Measurements from ENCODE around the gene NTMT1. TPM values are rescaled to one million over a fixed set of nuclear protein-coding genes. Genes with fewer than 3 reads are reported as not detected.

The NTMT1 gene
- total and polyA plus RNA-seq, 4 donors, result 14.3 to 54.7 (median 33.2) TPM

DNA sequence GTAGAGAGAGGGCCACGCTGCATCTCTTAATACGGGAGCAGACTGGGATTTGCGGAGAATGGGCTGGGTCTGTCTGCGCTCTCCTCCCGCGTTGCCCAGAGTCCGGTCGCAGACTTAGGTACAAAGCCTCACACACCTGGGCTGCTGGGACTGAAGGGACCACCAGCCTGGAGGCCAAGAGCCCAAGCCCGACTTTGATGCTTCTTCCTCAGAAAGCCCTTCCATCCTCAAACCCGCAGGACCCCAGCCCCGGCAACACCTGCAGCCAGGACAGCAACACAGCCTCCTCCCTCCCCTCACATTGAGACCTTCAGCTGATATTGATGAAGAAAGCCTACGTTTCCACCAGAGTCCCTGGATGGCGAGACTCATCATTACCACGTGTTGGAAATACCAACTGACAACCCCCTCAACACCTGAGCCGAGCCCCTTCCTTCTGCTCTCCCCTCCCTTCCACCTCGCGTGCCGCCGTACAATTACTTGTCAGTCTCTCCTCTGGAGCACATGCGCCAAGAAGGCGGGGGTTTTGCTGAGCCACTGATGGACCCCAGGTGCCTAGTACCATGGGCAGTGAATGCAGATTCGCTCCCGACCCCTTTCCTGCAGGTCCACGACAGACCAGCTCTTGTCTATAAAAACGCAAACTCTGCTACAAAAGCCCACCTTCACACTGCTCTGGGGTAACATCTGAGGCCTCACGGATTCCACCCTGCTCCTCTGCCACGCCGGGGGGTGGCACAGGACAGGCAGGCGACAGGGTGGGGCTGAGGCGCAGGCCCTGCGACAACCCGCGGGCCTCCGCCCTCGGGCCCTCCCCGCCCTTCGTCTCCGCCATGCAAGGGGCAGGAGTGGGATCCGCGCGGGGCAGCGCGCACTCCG, 15.1 kb downstream of the NTMT1 start:
- 18 to 27% methylated on average over 38 to 44 of the region's 44 CpGs for WGBS, 2 donors
- no peak for DNase-seq
- no peak for ATAC-seq (ENCODE audit: insufficient read depth, low FRiP score)
- Histone ChIP-seq H3K27ac (ENCODE audit: low read depth in 1 of 2, low read length in 1 of 2) (peak overlapping the region in 1 of 2 donors; percentile 92), H3K9ac (ENCODE audit: insufficient read depth in 1 of 2, low read length in 2 of 2) (peak overlapping the region in 1 of 2 donors; percentile 27), H3K27me3 (ENCODE audit: control insufficient read depth in 3 of 3, insufficient read depth in 3 of 3, low read length in 2 of 3) (no peaks in the 10 kb centered on the region), H3K9me3 (ENCODE audit: control insufficient read depth in 4 of 4, insufficient read depth in 3 of 4, low read length in 3 of 4) (no peaks in the 10 kb centered on the region), H3K36me3 (ENCODE audit: control insufficient read depth in 4 of 4, insufficient read depth in 4 of 4, low read length in 4 of 4) (peaks cover 4 to 27% (median 18%) of the 10 kb centered on the region in 4 donors), H3K4me1 (ENCODE audit: control insufficient read depth in 5 of 5, insufficient read depth in 5 of 5, low read length in 5 of 5) (peaks cover 5 to 20% (median 12%) of the 10 kb centered on the region in 5 donors), H3K4me3 (peak overlapping the region; percentile 90)
- TF ChIP-seq, protein P1, sequence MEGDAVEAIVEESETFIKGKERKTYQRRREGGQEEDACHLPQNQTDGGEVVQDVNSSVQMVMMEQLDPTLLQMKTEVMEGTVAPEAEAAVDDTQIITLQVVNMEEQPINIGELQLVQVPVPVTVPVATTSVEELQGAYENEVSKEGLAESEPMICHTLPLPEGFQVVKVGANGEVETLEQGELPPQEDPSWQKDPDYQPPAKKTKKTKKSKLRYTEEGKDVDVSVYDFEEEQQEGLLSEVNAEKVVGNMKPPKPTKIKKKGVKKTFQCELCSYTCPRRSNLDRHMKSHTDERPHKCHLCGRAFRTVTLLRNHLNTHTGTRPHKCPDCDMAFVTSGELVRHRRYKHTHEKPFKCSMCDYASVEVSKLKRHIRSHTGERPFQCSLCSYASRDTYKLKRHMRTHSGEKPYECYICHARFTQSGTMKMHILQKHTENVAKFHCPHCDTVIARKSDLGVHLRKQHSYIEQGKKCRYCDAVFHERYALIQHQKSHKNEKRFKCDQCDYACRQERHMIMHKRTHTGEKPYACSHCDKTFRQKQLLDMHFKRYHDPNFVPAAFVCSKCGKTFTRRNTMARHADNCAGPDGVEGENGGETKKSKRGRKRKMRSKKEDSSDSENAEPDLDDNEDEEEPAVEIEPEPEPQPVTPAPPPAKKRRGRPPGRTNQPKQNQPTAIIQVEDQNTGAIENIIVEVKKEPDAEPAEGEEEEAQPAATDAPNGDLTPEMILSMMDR (IDR thresholded peaks at IDR 0.05; ENCODE audit: control extremely low read depth, extremely low read depth), result no peak

DNA sequence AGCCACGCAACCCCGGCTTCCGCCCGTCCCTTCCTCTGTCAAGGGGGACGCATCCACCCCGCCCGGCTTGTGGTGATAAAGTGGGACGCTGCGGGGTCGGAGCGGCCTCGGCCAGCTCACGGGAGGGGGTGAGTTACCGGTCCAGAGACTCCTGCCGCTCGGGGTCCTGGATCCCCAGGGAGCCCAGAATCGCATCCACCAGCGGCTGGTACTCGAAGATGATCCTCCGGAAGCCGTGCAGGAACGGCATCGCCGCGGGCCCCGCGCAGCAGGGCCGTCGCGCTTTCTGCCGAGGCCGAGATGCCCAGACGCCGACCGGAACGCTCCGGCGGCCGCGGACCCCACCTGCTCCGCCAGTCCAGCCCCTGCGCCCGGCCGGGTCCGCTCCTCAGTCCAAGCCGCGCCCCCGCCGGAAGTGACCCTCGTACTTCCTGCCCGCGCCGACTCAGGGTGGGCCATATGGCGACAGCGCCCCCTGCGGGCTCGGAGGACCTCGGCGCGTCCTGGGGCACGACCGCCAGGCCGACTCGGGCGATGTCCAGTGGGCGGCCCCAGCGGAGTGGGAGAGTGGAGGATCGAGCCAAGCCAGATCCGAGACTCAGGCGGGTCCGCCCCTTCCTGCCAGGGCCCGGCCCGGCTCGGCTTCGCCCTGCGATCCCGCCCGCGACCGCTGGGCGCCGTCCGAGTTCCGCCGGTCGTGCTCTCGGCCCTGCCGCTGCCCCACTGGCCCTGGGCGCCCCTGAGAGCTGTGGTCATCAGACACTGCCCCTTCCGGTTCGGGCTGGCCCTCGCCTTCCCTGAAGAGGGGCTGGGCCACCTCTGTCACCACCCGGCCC, 16.0 kb downstream of the NTMT1 start, which contains the start of gene ASB6:
Gene ASB6, minus strand, starts transcription at position 402 of the 836 bp plus-strand sequence. Its CDS starts 152 bp downstream, at position 250.
- H3K36me3 ChIP-seq (ENCODE audit: control insufficient read depth in 4 of 4, insufficient read depth in 4 of 4, low read length in 4 of 4), result peaks cover 4 to 23% (median 17%) of the 10 kb centered on the region in 4 donors
- peak; percentile 96 for ATAC-seq (ENCODE audit: insufficient read depth, low FRiP score)
- WGBS, 2 donors, result 0 to 1% methylated on average over 71 to 93 of the region's 93 CpGs
- H3K27me3 ChIP-seq (ENCODE audit: control insufficient read depth in 3 of 3, insufficient read depth in 3 of 3, low read length in 2 of 3), result no peaks in the 10 kb centered on the region
- peak within 1 kb of the TSS; percentile 90 for H3K4me3 ChIP-seq
- TF ChIP-seq, protein P1 (IDR thresholded peaks at IDR 0.05; ENCODE audit: control extremely low read depth, extremely low read depth), result peak; percentile 96
- DNase-seq, result peak; percentile 98 to 99 (median 99)
- peak within 1 kb of the TSS in 1 of 2 donors; percentile 75 for H3K9ac ChIP-seq (ENCODE audit: insufficient read depth in 1 of 2, low read length in 2 of 2)
- no peaks in the 10 kb centered on the region for H3K9me3 ChIP-seq (ENCODE audit: control insufficient read depth in 4 of 4, insufficient read depth in 3 of 4, low read length in 3 of 4)
- peaks cover 5 to 20% (median 12%) of the 10 kb centered on the region in 5 donors for H3K4me1 ChIP-seq (ENCODE audit: control insufficient read depth in 5 of 5, insufficient read depth in 5 of 5, low read length in 5 of 5)
- peak within 1 kb of the TSS; percentile 39 to 92 for H3K27ac ChIP-seq (ENCODE audit: low read depth in 1 of 2, low read length in 1 of 2)

DNA sequence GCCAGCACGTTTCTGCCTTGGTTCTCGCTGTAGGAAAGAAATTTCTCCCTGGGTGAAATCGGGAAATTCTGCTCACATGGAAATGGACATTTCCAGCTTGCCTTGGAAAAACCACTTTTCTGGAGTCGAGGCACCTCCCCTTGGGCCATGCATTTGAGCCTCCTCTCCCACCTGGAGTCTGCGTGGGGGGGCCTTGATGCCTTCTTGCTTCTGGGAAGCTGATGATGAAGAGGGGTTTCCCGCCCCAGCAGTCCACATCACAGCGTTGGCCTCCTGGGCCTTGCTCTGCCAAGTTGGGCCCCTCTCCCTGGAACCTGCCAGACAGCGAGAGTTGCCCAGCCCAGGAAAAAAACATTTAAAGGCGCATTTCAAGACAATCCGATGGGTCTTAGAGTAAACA, 17.7 kb downstream of the NTMT1 start:
- Histone ChIP-seq H3K27ac (ENCODE audit: low read depth in 1 of 2, low read length in 1 of 2) (no peak overlapping the region), H3K4me3 (no peak overlapping the region), H3K36me3 (ENCODE audit: control insufficient read depth in 4 of 4, insufficient read depth in 4 of 4, low read length in 4 of 4) (peaks cover 0 to 6% (median 5%) of the 10 kb centered on the region in 4 donors), H3K9ac (ENCODE audit: insufficient read depth in 1 of 2, low read length in 2 of 2) (no peak overlapping the region), H3K9me3 (ENCODE audit: control insufficient read depth in 4 of 4, insufficient read depth in 3 of 4, low read length in 3 of 4) (no peaks in the 10 kb centered on the region), H3K4me1 (ENCODE audit: control insufficient read depth in 5 of 5, insufficient read depth in 5 of 5, low read length in 5 of 5) (peaks cover 5 to 23% (median 13%) of the 10 kb centered on the region in 5 donors), H3K27me3 (ENCODE audit: control insufficient read depth in 3 of 3, insufficient read depth in 3 of 3, low read length in 2 of 3) (no peaks in the 10 kb centered on the region)
- ATAC-seq (ENCODE audit: insufficient read depth, low FRiP score) (no peak), DNase-seq (no peak)
- 89 to 90% methylated on average over 10 of the region's 10 CpGs for WGBS, 2 donors
- TF ChIP-seq, protein P1 (IDR thresholded peaks at IDR 0.05; ENCODE audit: control extremely low read depth, extremely low read depth), result no peak
